ENCODE data around the gene VENTX.

- TF ChIP-seq ZNF391 (tag by site-specific recombination; IDR thresholded peaks at IDR 0.05; ENCODE audit: borderline replicate concordance, low read depth) (no peak), ZNF239 (tag by site-specific recombination; IDR thresholded peaks at IDR 0.05) (no peak), ZNF623 (tag by site-specific recombination; IDR thresholded peaks at IDR 0.05) (no peak), ZNF76 (tag by site-specific recombination; IDR thresholded peaks at IDR 0.05; ENCODE audit: borderline replicate concordance, low read depth) (no peak), HIC1 (tag by site-specific recombination; IDR thresholded peaks at IDR 0.05) (no peak), MYNN (tag by site-specific recombination; IDR thresholded peaks at IDR 0.05; ENCODE audit: borderline replicate concordance) (no peak), REST (tag by site-specific recombination; IDR thresholded peaks at IDR 0.05) (no peak), ZBTB8A (tag by site-specific recombination; IDR thresholded peaks at IDR 0.05) (no peak), CTCF (tag by site-specific recombination; IDR thresholded peaks at IDR 0.05) (no peak), ZBTB44 (tag by site-specific recombination; IDR thresholded peaks at IDR 0.05) (no peak), ZNF555 (tag by site-specific recombination; conservative IDR thresholded peaks at IDR 0.05) (no peak), ZNF280C (tag by site-specific recombination; IDR thresholded peaks at IDR 0.05) (no peak), ZNF837 (tag by site-specific recombination; IDR thresholded peaks at IDR 0.05) (no peak), ZSCAN18 (tag by site-specific recombination; IDR thresholded peaks at IDR 0.05) (no peak)
Measured at GRCh38 chr10:133275684-133276092, 38.0 kb downstream of the VENTX start.
